Measurements from ENCODE around the gene NEK6. TPM values are rescaled to one million over a fixed set of nuclear protein-coding genes. Genes with fewer than 3 reads are reported as not detected.

The NEK6 gene
- total and polyA plus RNA-seq, 10 donors, result 11.2 to 71.3 (median 41.1) TPM

DNA sequence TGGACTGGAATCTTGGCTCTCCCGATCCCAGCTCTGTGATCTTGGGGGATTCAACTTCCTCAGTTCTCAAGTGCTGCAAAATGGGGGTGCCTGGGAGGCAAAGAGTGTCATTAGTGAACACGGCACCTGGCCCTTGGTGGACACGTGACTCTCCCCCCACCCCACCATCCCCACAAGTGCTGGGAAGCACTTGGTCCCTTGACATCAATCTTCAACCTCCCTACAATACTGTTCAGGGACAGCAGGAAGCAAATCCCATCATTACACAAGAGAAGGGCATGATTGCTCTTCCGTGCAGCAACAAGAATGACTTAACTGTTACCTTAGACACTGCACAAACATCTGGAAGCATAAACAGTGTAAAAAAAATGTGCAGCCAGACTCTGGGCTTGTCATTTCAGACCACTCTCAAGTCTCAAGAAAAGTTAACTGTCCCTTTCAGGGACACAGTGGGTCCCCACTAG, 96.1 kb downstream of the NEK6 start:
- 58 to 72% (median 63%) methylated on average over 4 of the region's 4 CpGs for WGBS, 5 donors
- peak; percentile 29 for DNase-seq
- no peak for TF ChIP-seq POLR2AphosphoS5 (IDR thresholded peaks at IDR 0.05)
- H3K4me3 ChIP-seq, result no peak overlapping the region
- no peaks in the 10 kb centered on the region for H3K27me3 ChIP-seq (replicated peaks in 1 of 7)
- H3K4me1 ChIP-seq, result peaks cover 0 to 52% (median 17%) of the 10 kb centered on the region in 6 donors
- intact Hi-C loops (cut with DNase I; ENCODE audit: low total_unique reads), result no loop called here
- H3K9me3 ChIP-seq, result no peaks in the 10 kb centered on the region
- H3K36me3 ChIP-seq, result peaks cover 2 to 100% (median 78%) of the 10 kb centered on the region in 6 donors
- peak overlapping the region in 5 of 8 donors; percentile 4 to 39 (median 25) for H3K27ac ChIP-seq

DNA sequence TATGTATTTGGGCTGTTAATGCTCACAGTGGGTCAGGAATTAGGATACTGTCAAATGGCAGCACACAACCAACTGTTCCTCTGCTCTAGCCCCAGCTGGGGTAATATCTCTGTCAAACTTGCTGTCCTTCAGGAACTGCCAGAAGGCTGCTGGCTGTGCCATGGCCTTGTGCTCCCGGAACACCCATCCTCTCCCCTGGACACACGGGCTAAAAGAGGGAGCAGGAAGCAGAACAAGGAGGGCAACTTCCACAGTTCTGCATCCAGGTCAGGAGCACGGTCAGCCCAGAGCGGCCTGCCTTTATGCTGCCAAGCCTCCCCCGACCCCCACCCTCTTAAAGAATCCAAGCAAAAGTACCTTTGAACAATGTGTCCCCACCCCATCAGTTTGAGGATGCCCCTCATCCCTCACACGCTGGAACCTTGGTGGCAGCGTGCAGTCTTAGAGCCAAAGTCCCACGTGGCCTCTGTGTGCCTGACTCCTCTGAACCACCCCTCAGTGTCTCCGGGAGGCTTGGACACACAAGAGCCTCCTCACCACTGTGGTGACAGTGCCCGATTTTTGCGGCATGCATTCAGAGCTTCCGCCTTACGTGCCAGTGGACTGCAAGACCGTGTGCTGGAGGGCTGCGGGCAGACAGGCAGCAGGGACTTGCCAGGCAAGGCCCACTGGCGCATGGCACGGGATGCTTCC, 96.7 kb downstream of the NEK6 start:
- TF ChIP-seq, protein P1, sequence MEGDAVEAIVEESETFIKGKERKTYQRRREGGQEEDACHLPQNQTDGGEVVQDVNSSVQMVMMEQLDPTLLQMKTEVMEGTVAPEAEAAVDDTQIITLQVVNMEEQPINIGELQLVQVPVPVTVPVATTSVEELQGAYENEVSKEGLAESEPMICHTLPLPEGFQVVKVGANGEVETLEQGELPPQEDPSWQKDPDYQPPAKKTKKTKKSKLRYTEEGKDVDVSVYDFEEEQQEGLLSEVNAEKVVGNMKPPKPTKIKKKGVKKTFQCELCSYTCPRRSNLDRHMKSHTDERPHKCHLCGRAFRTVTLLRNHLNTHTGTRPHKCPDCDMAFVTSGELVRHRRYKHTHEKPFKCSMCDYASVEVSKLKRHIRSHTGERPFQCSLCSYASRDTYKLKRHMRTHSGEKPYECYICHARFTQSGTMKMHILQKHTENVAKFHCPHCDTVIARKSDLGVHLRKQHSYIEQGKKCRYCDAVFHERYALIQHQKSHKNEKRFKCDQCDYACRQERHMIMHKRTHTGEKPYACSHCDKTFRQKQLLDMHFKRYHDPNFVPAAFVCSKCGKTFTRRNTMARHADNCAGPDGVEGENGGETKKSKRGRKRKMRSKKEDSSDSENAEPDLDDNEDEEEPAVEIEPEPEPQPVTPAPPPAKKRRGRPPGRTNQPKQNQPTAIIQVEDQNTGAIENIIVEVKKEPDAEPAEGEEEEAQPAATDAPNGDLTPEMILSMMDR (IDR thresholded peaks at IDR 0.05 in 8 of 11, conservative IDR thresholded peaks at IDR 0.05 in 3 of 11), result no peak
- peak; percentile 15 to 75 (median 35) for TF ChIP-seq POLR2AphosphoS5 (IDR thresholded peaks at IDR 0.05)
- H3K4me1 ChIP-seq, result peaks cover 0 to 56% (median 17%) of the 10 kb centered on the region in 6 donors
- peak overlapping the region in 5 of 8 donors; percentile 4 to 39 (median 25) for H3K27ac ChIP-seq
- DNase-seq, result peak; percentile 73
- H3K27me3 ChIP-seq (replicated peaks in 1 of 7), result no peaks in the 10 kb centered on the region
- 74 to 95% (median 80%) methylated on average over 9 to 17 of the region's 17 CpGs for WGBS, 5 donors
- no peak overlapping the region for H3K4me3 ChIP-seq
- intact Hi-C loops (cut with DNase I; ENCODE audit: low total_unique reads), result no loop called here
- H3K9me3 ChIP-seq, result no peaks in the 10 kb centered on the region
- H3K36me3 ChIP-seq, result peaks cover 2 to 100% (median 72%) of the 10 kb centered on the region in 6 donors

GRCh38 chr9:124355039-124355940, 97.5 kb downstream of the NEK6 start:
- Histone ChIP-seq H3K4me3 (no peak overlapping the region), H3K36me3 (peaks cover 2 to 100% (median 64%) of the 10 kb centered on the region in 6 donors), H3K27ac (peak overlapping the region in 2 of 8 donors; percentile 4 to 39), H3K27me3 (replicated peaks in 1 of 7) (no peaks in the 10 kb centered on the region), H3K9me3 (no peaks in the 10 kb centered on the region), H3K4me1 (peaks cover 0 to 62% (median 18%) of the 10 kb centered on the region in 6 donors)
- intact Hi-C loops (cut with DNase I; ENCODE audit: low total_unique reads), result no loop called here
- TF ChIP-seq POLR2AphosphoS5 (IDR thresholded peaks at IDR 0.05) (peak in 1 of 3 donors; percentile 17), POLR2A (IDR thresholded peaks at IDR 0.05) (no peak)
- DNase-seq, result no peak
- 83 to 93% (median 90%) methylated on average over 10 to 21 of the region's 21 CpGs for WGBS, 5 donors

DNA sequence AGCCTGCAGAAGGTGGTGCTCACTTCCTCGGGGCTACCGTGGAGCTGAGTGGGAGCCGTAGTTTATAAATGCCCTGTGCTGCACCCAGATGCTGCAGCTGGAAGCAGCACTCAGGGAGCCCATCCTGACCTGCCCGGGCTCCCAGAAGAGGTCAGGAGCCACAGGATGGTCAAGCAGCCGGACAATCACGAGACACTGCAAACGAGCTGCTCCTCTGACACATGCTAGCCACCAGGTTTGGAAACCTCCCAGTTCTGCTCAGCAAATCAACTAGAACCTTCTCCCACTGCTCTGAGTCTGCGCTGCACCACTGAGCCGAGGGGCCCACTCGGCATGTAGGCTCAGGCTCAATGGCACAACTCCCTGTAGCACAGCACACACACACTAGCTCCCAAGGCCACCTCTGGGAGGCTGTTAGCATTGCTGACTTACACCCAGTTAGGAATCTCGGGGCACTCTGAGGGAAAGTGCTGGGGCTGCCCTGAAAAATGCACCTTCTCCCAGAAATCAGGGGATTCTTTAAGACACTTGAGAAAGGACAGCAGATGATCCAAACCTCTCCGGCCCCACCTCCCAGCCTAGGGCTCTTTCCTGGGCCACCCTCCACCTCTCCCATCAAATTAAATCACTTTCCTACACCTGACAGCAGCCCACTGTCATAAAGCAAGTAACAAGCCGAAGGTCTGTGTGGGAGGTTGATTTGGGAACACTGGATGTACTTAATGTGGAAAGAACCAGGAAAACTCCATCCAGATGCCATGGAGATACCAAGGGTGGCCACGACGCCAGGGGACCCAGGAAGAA, 98.4 kb downstream of the NEK6 start:
- H3K4me1 ChIP-seq, result peaks cover 0 to 69% (median 19%) of the 10 kb centered on the region in 6 donors
- no peaks in the 10 kb centered on the region for H3K27me3 ChIP-seq (replicated peaks in 1 of 7)
- intact Hi-C loops (cut with DNase I; ENCODE audit: low total_unique reads), result no loop called here
- peak in 1 of 3 donors; percentile 33 for TF ChIP-seq POLR2AphosphoS5 (IDR thresholded peaks at IDR 0.05)
- TF ChIP-seq POLR2A (IDR thresholded peaks at IDR 0.05), result no peak
- H3K36me3 ChIP-seq, result peaks cover 2 to 98% (median 56%) of the 10 kb centered on the region in 6 donors
- 73 to 91% (median 88%) methylated on average over 11 to 15 of the region's 15 CpGs for WGBS, 5 donors
- no peak for DNase-seq
- H3K9me3 ChIP-seq, result no peaks in the 10 kb centered on the region
- H3K27ac ChIP-seq, result no peak overlapping the region
- no peak overlapping the region for H3K4me3 ChIP-seq

DNA sequence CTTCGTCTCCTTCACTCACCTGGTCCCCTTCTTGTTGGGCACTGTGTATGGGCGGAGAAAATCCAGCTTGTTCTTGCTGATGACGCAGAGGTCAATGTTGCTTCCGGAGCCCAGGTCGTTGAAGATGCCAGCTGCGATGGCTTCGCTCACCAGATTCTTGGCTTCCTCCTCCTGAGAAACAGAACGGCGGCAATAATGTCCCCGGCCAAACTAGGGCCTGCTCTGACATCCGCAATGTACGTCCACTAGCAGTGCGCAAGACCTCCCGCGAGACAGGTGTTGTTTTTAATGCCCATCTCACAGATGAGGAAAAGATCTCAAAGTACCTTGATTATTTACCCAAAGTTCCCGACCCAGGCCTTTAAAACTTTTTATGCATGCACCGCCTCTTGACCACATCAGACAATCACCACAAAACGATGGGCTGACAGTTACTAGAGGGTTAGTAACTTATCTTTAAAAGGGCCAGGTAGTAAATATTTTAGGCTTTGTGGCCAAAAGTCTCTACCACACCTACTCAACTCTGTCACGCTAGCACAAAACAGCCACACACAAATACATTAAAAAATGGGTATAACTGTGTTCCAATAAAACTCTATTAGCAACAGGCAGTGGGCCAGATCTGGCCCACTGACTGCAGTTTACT, 99.1 kb downstream of the NEK6 start:
- 87 to 89% (median 89%) methylated on average over 17 to 19 of the region's 19 CpGs for WGBS, 5 donors

More for the DNA sequence above, 99.1 kb downstream of the NEK6 start:
- no peak for TF ChIP-seq POLR2A (IDR thresholded peaks at IDR 0.05)
- TF ChIP-seq POLR2AphosphoS5 (IDR thresholded peaks at IDR 0.05), result no peak
- TF ChIP-seq, protein P1 (IDR thresholded peaks at IDR 0.05 in 8 of 11, conservative IDR thresholded peaks at IDR 0.05 in 3 of 11), result no peak
- Histone ChIP-seq H3K27me3 (replicated peaks in 1 of 7) (no peaks in the 10 kb centered on the region), H3K4me1 (peaks cover 0 to 73% (median 19%) of the 10 kb centered on the region in 6 donors), H3K27ac (no peak overlapping the region), H3K4me3 (no peak overlapping the region), H3K9me3 (no peaks in the 10 kb centered on the region), H3K36me3 (peaks cover 2 to 94% (median 49%) of the 10 kb centered on the region in 6 donors)
- no peak for DNase-seq
- intact Hi-C loops (cut with DNase I; ENCODE audit: low total_unique reads), result no loop called here

Measured in spleen (tissue), 11 donors.